Measurements from ENCODE around the gene ATP8A2. TPM values are rescaled to one million over a fixed set of nuclear protein-coding genes. Genes with fewer than 3 reads are reported as not detected.

Gene ATP8A2
- total RNA-seq, 4 donors from 2014 or later, result 0.13 to 0.29 (median 0.24) TPM

- Histone ChIP-seq H3K27ac (no peak overlapping the region), H3K27me3 (no peaks in the 10 kb centered on the region), H3K9me3 (no peaks in the 10 kb centered on the region), H3K4me1 (no peaks in the 10 kb centered on the region), H3K4me3 (replicated peaks in 1 of 3) (no peak overlapping the region), H3K36me3 (no peaks in the 10 kb centered on the region)
- no peak for DNase-seq
- intact Hi-C loops (cut with DNase I), result no loop called here
- no peak for TF ChIP-seq CTCF (IDR thresholded peaks at IDR 0.05)
- TF ChIP-seq POLR2A (IDR thresholded peaks at IDR 0.05), result no peak
- 95% methylated on average over 2 of the region's 2 CpGs for WGBS, 2 donors
Observed at GRCh38 chr13:25765266-25765665, 393.5 kb downstream of the ATP8A2 start.

GRCh38 chr13:25766576-25766975, 394.8 kb downstream of the ATP8A2 start:
- 97 to 98% methylated on average over 3 of the region's 3 CpGs for WGBS, 2 donors
- TF ChIP-seq POLR2A (IDR thresholded peaks at IDR 0.05), result no peak
- TF ChIP-seq CTCF (IDR thresholded peaks at IDR 0.05), result no peak
- H3K4me3 ChIP-seq (replicated peaks in 1 of 3), result no peak overlapping the region
- no peaks in the 10 kb centered on the region for H3K4me1 ChIP-seq
- no peak overlapping the region for H3K27ac ChIP-seq
- intact Hi-C loops (cut with DNase I), result no loop called here
- no peaks in the 10 kb centered on the region for H3K36me3 ChIP-seq
- H3K9me3 ChIP-seq, result no peaks in the 10 kb centered on the region
- no peak for DNase-seq
- H3K27me3 ChIP-seq, result no peaks in the 10 kb centered on the region

GRCh38 chr13:25766991-25767390, 395.2 kb downstream of the ATP8A2 start:
- H3K4me1 ChIP-seq, result no peaks in the 10 kb centered on the region
- H3K27ac ChIP-seq, result no peak overlapping the region
- 93 to 100% methylated on average over 1 of the region's 1 CpG for WGBS, 2 donors
- no peaks in the 10 kb centered on the region for H3K36me3 ChIP-seq
- no peak overlapping the region for H3K4me3 ChIP-seq (replicated peaks in 1 of 3)
- no peak for TF ChIP-seq POLR2A (IDR thresholded peaks at IDR 0.05)
- TF ChIP-seq CTCF (IDR thresholded peaks at IDR 0.05), result no peak
- no peaks in the 10 kb centered on the region for H3K9me3 ChIP-seq
- no peak for DNase-seq
- intact Hi-C loops (cut with DNase I), result no loop called here
- H3K27me3 ChIP-seq, result no peaks in the 10 kb centered on the region

GRCh38 chr13:25768376-25768775, 396.6 kb downstream of the ATP8A2 start:
- Histone ChIP-seq H3K27me3 (no peaks in the 10 kb centered on the region), H3K27ac (no peak overlapping the region), H3K4me1 (no peaks in the 10 kb centered on the region), H3K36me3 (no peaks in the 10 kb centered on the region), H3K9me3 (no peaks in the 10 kb centered on the region), H3K4me3 (replicated peaks in 1 of 3) (no peak overlapping the region)
- intact Hi-C loops (cut with DNase I), result no loop called here
- no peak for DNase-seq
- no peak for TF ChIP-seq CTCF (IDR thresholded peaks at IDR 0.05)
- TF ChIP-seq POLR2A (IDR thresholded peaks at IDR 0.05), result no peak
- 81 to 88% methylated on average over 4 of the region's 4 CpGs for WGBS, 2 donors

GRCh38 chr13:25768838-25769237, 397.1 kb downstream of the ATP8A2 start:
- DNase-seq, result no peak
- H3K9me3 ChIP-seq, result no peaks in the 10 kb centered on the region
- WGBS, 2 donors, result 75 to 81% methylated on average over 13 of the region's 13 CpGs
- no peak overlapping the region for H3K27ac ChIP-seq
- intact Hi-C loops (cut with DNase I), result no loop called here
- H3K4me1 ChIP-seq, result no peaks in the 10 kb centered on the region
- H3K36me3 ChIP-seq, result no peaks in the 10 kb centered on the region
- TF ChIP-seq CTCF (IDR thresholded peaks at IDR 0.05), result no peak
- TF ChIP-seq POLR2A (IDR thresholded peaks at IDR 0.05), result no peak
- H3K27me3 ChIP-seq, result no peaks in the 10 kb centered on the region
- H3K4me3 ChIP-seq (replicated peaks in 1 of 3), result no peak overlapping the region
